ENCODE data around the gene TRAF3.
A peak's percentile ranks its signal among the peaks of the same experiment; 100 is the strongest.

The TRAF3 gene

GRCh38 chr14:102914474-102915291 is 137.4 kb downstream of the TRAF3 start:
- Histone ChIP-seq H3K9me3 (ENCODE audit: control insufficient read depth, low read length) (no peaks in the 10 kb centered on the region), H3K4me1 (ENCODE audit: control insufficient read depth, insufficient read depth, low read length) (no peaks in the 10 kb centered on the region), H3K27me3 (ENCODE audit: control insufficient read depth, insufficient read depth, low read length, poor library complexity, severe bottlenecking) (no peaks in the 10 kb centered on the region), H3K27ac (ENCODE audit: insufficient read depth, low read depth, low read length, poor library complexity, severe bottlenecking) (no peak overlapping the region), H3K36me3 (ENCODE audit: control insufficient read depth, insufficient read depth, low read length) (no peaks in the 10 kb centered on the region), H3K4me3 (ENCODE audit: insufficient read depth, low read depth, low read length) (no peak overlapping the region)
- 95% methylated on average over 26 of the region's 26 CpGs for WGBS, 2 experiments

DNA sequence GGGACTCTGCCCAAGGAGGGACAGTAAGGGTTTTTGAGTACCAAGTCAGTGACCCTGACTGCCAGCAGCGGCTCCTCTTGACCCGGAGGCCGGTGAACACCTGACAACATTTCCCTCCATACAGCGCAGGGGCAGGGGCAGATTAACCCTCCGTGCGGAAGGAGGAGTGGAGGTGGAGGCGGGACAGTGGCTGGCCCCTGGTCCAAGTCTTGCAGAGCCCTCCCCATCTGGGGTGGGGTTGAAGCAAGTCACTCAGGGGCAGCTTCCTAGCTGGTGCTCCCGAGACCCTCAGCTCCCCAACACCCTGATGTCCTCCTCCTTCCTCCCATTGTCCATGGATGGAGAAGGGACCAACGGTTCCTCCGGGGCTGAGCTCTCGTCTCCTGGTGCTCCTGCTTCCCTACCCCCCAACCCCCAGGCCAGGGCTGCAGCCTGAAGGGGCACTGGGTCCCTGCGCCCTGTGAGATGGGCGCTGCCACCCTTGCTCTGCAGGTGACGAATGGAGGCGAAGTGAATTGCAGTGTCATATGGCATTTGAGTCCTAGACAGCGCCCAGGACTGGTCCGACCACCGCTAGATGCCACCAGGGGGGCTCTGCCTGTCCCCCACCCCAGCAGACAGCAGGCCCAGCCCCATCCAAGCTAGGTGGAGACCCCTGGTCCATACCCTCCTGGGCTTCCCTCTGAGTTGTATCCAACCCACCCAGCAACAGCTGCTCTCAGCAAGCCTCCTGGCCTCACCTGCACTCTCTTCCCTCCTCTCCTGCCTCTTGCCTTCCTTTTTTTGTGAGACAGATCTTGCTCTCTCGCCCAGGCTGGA is 138.3 kb downstream of the TRAF3 start:
- no peaks in the 10 kb centered on the region for H3K36me3 ChIP-seq (ENCODE audit: control insufficient read depth, insufficient read depth, low read length)
- no peak overlapping the region for H3K27ac ChIP-seq (ENCODE audit: insufficient read depth, low read depth, low read length, poor library complexity, severe bottlenecking)
- no peaks in the 10 kb centered on the region for H3K27me3 ChIP-seq (ENCODE audit: control insufficient read depth, insufficient read depth, low read length, poor library complexity, severe bottlenecking)
- H3K4me1 ChIP-seq (ENCODE audit: control insufficient read depth, insufficient read depth, low read length), result no peaks in the 10 kb centered on the region
- 88 to 93% methylated on average over 19 of the region's 19 CpGs for WGBS, 2 experiments
- H3K4me3 ChIP-seq (ENCODE audit: insufficient read depth, low read depth, low read length), result no peak overlapping the region
- no peaks in the 10 kb centered on the region for H3K9me3 ChIP-seq (ENCODE audit: control insufficient read depth, low read length)

GRCh38 chr14:102916347-102917055 is 139.3 kb downstream of the TRAF3 start:
- Histone ChIP-seq H3K4me1 (ENCODE audit: control insufficient read depth, insufficient read depth, low read length) (no peaks in the 10 kb centered on the region), H3K9me3 (ENCODE audit: control insufficient read depth, low read length) (no peaks in the 10 kb centered on the region), H3K27ac (ENCODE audit: insufficient read depth, low read depth, low read length, poor library complexity, severe bottlenecking) (no peak overlapping the region), H3K36me3 (ENCODE audit: control insufficient read depth, insufficient read depth, low read length) (no peaks in the 10 kb centered on the region), H3K27me3 (ENCODE audit: control insufficient read depth, insufficient read depth, low read length, poor library complexity, severe bottlenecking) (peaks cover 3% of the 10 kb centered on the region), H3K4me3 (ENCODE audit: insufficient read depth, low read depth, low read length) (no peak overlapping the region)
- 90 to 91% methylated on average over 18 of the region's 18 CpGs for WGBS, 2 experiments

- H3K27ac ChIP-seq (ENCODE audit: insufficient read depth, low read depth, low read length, poor library complexity, severe bottlenecking), result no peak overlapping the region
- no peak overlapping the region for H3K4me3 ChIP-seq (ENCODE audit: insufficient read depth, low read depth, low read length)
- 85 to 87% methylated on average over 6 of the region's 6 CpGs for WGBS, 2 experiments
- H3K4me1 ChIP-seq (ENCODE audit: control insufficient read depth, insufficient read depth, low read length), result no peaks in the 10 kb centered on the region
- peaks cover 8% of the 10 kb centered on the region for H3K27me3 ChIP-seq (ENCODE audit: control insufficient read depth, insufficient read depth, low read length, poor library complexity, severe bottlenecking)
- H3K36me3 ChIP-seq (ENCODE audit: control insufficient read depth, insufficient read depth, low read length), result no peaks in the 10 kb centered on the region
- H3K9me3 ChIP-seq (ENCODE audit: control insufficient read depth, low read length), result no peaks in the 10 kb centered on the region
Measured at GRCh38 chr14:102917056-102917385, 139.8 kb downstream of the TRAF3 start.

- peaks cover 14% of the 10 kb centered on the region for H3K27me3 ChIP-seq (ENCODE audit: control insufficient read depth, insufficient read depth, low read length, poor library complexity, severe bottlenecking)
Measured at GRCh38 chr14:102917469-102918211, 140.4 kb downstream of the TRAF3 start.

DNA sequence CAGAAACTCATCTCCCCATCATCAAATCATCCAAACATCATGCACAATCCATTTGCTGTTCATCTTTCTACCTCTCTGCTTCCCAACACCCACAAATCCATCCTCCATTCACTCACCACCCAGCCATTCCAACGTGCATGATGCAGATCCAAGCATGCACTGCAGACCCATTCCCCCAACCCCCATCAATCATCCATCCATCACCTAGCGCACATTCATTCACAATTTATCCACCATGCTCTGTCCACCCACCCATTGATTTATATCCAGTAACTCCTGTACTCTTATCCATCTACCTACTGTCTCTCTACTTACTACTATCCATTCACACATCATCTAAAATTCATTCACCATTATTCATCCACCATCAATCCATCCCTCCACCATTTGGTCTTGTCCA is 141.2 kb downstream of the TRAF3 start:
- Histone ChIP-seq H3K4me3 (ENCODE audit: insufficient read depth, low read depth, low read length) (no peak overlapping the region), H3K27me3 (ENCODE audit: control insufficient read depth, insufficient read depth, low read length, poor library complexity, severe bottlenecking) (peaks cover 22% of the 10 kb centered on the region), H3K36me3 (ENCODE audit: control insufficient read depth, insufficient read depth, low read length) (no peaks in the 10 kb centered on the region), H3K27ac (ENCODE audit: insufficient read depth, low read depth, low read length, poor library complexity, severe bottlenecking) (no peak overlapping the region), H3K9me3 (ENCODE audit: control insufficient read depth, low read length) (no peaks in the 10 kb centered on the region), H3K4me1 (ENCODE audit: control insufficient read depth, insufficient read depth, low read length) (peaks cover 6% of the 10 kb centered on the region)
- WGBS, 2 experiments, result 50 to 59% methylated on average over 2 of the region's 2 CpGs

More at GRCh38 chr14:102917469-102918211, 140.4 kb downstream of the TRAF3 start:
- Histone ChIP-seq H3K27ac (ENCODE audit: insufficient read depth, low read depth, low read length, poor library complexity, severe bottlenecking) (no peak overlapping the region), H3K36me3 (ENCODE audit: control insufficient read depth, insufficient read depth, low read length) (no peaks in the 10 kb centered on the region), H3K9me3 (ENCODE audit: control insufficient read depth, low read length) (no peaks in the 10 kb centered on the region), H3K4me3 (ENCODE audit: insufficient read depth, low read depth, low read length) (no peak overlapping the region), H3K4me1 (ENCODE audit: control insufficient read depth, insufficient read depth, low read length) (no peaks in the 10 kb centered on the region)
- 43 to 45% methylated on average over 12 of the region's 12 CpGs for WGBS, 2 experiments

DNA sequence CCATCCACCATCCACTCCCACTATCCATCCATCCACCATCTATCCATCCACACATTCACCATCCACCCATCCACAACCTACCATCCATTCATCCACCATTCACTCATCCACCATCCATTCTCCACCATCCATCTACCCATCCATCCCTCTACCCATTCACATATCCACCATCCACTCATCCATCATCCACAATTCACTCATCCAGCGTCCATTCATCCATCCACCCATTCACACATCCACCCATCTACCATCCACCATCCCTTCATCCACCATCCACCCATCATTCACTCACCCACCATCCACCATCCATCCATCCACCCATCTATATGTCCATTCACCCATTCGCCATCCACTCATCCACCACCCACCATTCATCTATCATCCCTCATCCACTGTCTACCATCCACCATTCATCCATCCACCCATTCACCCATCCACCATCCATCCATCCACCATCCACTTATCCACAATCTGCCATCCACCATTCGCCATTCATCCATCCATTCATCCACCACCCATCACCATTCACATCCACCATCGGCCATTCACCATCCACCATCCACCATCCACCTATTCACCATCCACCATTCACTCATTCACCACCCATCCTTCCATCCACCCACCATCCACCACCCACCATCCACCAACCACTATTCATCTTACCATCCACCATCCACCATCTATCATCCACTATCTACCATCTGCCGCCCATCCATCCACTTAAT is 143.2 kb downstream of the TRAF3 start:
- Histone ChIP-seq H3K27me3 (ENCODE audit: control insufficient read depth, insufficient read depth, low read length, poor library complexity, severe bottlenecking) (peaks cover 42% of the 10 kb centered on the region), H3K27ac (ENCODE audit: insufficient read depth, low read depth, low read length, poor library complexity, severe bottlenecking) (no peak overlapping the region), H3K4me1 (ENCODE audit: control insufficient read depth, insufficient read depth, low read length) (peaks cover 13% of the 10 kb centered on the region), H3K4me3 (ENCODE audit: insufficient read depth, low read depth, low read length) (no peak overlapping the region), H3K9me3 (ENCODE audit: control insufficient read depth, low read length) (no peaks in the 10 kb centered on the region), H3K36me3 (ENCODE audit: control insufficient read depth, insufficient read depth, low read length) (no peaks in the 10 kb centered on the region)
- WGBS, 2 experiments, result 88 to 90% methylated on average over 5 of the region's 5 CpGs

DNA sequence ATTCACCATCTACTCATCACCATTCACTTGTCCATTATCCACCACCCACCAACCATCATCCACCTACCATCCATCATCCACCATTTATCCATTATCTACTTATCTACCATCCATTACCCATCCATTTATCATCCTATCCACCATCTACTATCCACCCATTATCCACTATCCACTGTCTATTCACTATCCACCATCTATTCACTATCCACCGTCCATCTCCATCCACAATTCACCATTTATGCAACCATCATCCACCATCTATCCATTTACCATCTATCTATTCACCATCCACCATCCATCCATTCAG is 143.7 kb downstream of the TRAF3 start:
- peaks cover 16% of the 10 kb centered on the region for H3K4me1 ChIP-seq (ENCODE audit: control insufficient read depth, insufficient read depth, low read length)
- WGBS, 2 experiments, result 90 to 94% methylated on average over 1 of the region's 1 CpG
- H3K4me3 ChIP-seq (ENCODE audit: insufficient read depth, low read depth, low read length), result no peak overlapping the region
- H3K36me3 ChIP-seq (ENCODE audit: control insufficient read depth, insufficient read depth, low read length), result no peaks in the 10 kb centered on the region
- no peaks in the 10 kb centered on the region for H3K9me3 ChIP-seq (ENCODE audit: control insufficient read depth, low read length)
- no peak overlapping the region for H3K27ac ChIP-seq (ENCODE audit: insufficient read depth, low read depth, low read length, poor library complexity, severe bottlenecking)
- peaks cover 47% of the 10 kb centered on the region for H3K27me3 ChIP-seq (ENCODE audit: control insufficient read depth, insufficient read depth, low read length, poor library complexity, severe bottlenecking)

GRCh38 chr14:102922490-102923200 is 145.4 kb downstream of the TRAF3 start, which contains the start of gene AMN:
AMN (plus strand) TSS chr14:102922663; CDS start chr14:102922689, 26 bp downstream.
- 10% methylated on average over 56 of the region's 56 CpGs for WGBS, 2 experiments
- H3K9me3 ChIP-seq (ENCODE audit: control insufficient read depth, low read length), result no peaks in the 10 kb centered on the region
- H3K27me3 ChIP-seq (ENCODE audit: control insufficient read depth, insufficient read depth, low read length, poor library complexity, severe bottlenecking), result peaks cover 64% of the 10 kb centered on the region
- no peaks in the 10 kb centered on the region for H3K36me3 ChIP-seq (ENCODE audit: control insufficient read depth, insufficient read depth, low read length)
- peak within 1 kb of the TSS; percentile 14 for H3K4me3 ChIP-seq (ENCODE audit: insufficient read depth, low read depth, low read length)
- H3K27ac ChIP-seq (ENCODE audit: insufficient read depth, low read depth, low read length, poor library complexity, severe bottlenecking), result no peak within 1 kb of the TSS
- H3K4me1 ChIP-seq (ENCODE audit: control insufficient read depth, insufficient read depth, low read length), result peaks cover 17% of the 10 kb centered on the region
